ENCODE measurements around the gene CDR2L. TPM values are rescaled to one million over a fixed set of nuclear protein-coding genes. Genes with fewer than 3 reads are reported as not detected.
A peak's percentile ranks its signal among the peaks of the same experiment; 100 is the strongest.
"Not testable (repeated sequence)": the region's sequence is repeated elsewhere in the genome, so short reads cannot be mapped to it uniquely, and the experiment has no call there.

Gene CDR2L
- polyA plus RNA-seq, 1 donor, result 7.1 TPM

DNA sequence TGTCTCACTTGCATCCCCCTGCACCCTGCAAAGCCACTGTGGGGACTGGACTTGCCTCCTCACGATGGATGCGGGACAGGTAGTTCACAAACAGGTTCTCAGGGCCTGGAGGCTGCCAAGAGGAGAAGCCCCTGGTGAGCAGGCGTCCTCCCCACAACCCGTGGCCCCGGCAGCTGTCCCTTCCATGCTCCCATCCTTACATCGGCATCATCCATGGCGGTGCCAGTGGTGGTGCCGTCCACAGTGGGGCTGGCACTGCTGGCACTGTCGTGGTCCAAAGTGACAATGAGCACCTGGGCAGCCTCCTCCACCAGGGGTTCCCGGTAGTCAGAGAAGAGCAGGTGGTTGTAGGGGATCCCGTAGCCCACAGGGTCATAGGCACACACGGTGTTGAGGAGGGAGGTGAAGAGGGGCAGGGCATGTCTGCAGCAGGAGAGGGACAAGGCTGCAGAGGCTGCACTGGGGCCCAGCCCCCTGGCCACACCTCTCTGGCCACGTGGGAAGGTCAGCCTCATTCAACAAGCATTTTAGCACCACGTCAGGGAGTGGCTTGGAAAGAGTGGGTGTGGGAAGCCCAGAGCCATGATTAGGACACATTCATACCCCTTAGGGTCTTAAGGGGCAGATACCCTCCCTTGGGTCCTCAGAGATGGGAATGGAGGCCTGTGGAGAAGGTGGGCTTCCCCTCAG lies 27.5 kb upstream of the CDR2L start:
- no peak for DNase-seq

DNA sequence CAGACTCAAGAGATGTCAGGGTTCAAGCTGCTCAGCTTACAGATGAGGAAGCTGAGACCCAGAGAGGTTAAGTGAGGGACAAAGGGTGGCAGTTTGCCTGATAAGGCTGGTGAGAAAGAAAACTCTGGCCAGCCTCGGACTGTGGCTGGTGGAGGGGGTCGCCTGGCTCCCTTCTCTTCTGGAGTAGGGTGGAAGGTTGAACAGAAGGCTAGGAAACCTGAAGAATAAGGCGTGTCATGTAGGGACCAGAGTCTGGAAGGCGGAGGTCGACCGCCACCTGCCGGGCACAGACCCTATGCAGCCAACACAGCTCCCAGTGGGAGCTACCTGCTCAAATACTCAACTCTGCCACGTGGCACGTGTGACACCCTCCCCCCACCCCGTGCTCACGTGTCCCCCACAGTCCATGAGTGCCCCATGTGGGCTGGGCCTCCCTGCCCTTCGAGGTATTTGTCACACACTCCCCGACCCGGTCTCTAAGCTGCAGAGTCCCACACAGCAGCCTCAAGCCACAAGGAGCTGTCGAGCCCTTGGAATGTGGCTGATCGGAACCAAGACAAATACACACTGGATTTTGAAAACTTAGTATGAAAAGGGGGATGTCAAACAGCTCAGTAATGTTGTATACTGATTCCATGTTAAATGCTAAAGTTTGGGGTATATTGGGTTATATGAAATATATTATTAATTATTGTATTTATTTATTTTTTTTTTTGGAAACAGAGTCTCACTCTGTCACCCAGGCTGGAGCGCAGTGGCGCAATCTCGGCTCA lies 26.7 kb upstream of the CDR2L start:
- DNase-seq, result no peak

DNA sequence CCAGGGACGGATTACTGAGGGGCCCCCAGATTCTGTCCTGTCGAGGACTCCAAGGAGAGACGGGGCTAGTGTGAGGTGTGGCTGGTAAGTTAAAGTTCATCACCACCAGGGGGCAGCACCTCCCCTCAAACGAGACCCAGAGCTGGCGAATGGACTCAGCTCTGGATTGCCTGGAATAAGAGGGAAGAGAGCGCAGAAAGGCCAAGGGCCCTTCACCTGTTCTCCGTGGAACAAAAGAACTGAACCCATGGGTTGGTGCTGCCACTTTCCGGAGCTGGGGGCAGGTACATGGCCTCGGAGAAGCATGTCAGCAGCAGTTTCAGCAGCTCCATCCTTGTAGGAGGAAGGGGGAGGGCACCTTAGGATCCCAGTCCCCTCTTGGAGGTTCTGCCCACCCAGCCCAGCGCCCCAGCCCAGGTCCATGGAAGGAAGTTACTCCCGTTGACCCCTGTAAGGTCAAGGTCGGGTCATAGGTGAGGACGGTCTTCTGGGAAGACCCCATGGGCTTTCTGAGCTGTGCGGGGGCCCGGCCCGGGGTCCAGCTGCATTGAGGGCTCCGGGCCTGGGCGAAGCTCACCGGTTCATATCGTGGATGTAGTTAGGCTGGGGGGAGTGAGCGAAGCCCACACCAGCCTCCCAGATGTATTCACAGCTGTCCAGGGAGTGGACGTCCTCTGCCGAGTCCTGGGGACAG lies 25.6 kb upstream of the CDR2L start:
- DNase-seq, result peak; percentile 86

- DNase-seq, result no peak
Observed at GRCh38 chr17:74962622-74963394, 24.6 kb upstream of the CDR2L start.

DNA sequence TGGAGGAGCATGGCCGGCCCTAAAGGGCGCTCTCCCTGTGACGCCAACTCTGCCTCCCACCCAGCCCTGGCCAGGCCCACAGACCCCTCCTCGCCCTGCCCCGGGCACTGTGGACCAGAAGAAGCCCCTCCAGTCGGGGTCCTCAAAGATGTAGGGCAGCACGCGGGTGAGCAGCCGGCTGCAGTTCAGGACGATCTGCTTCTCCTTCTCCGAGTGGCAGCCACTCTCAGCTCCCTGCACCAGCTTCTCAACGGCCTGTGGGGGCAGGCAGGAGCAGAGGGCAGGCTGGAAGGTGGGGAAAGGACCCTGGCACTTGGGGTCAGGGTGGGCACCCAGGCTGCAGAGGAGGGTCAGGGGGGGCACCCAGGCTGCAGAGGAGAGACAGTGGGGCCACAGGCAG lies 23.8 kb upstream of the CDR2L start:
- no peak for DNase-seq

DNA sequence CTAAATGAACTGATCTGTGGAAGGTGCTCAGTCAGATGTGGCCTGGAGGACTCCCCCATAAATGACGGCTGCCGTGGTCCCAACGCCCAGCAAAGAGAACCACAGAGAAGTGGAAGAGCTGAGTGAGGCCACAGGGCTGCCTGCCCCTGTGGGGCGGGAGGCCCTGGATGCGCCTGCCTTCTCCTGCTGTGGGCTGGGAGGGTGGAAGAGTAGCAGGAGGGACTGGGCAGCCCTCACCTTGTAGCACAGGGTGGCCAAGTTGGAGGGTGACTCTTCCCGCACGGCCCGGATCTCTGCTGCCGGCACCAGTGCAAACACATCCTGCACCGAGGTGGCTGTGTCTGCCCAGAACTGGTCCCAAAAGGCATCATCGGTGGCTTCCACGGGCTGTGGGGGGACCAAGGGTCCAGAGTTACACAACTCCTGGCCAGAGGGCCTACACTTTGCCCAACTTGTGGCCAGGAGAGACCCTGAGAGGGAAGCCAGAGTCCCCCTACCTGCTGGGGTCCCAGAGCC lies 23.1 kb upstream of the CDR2L start:
- DNase-seq, result no peak

DNA sequence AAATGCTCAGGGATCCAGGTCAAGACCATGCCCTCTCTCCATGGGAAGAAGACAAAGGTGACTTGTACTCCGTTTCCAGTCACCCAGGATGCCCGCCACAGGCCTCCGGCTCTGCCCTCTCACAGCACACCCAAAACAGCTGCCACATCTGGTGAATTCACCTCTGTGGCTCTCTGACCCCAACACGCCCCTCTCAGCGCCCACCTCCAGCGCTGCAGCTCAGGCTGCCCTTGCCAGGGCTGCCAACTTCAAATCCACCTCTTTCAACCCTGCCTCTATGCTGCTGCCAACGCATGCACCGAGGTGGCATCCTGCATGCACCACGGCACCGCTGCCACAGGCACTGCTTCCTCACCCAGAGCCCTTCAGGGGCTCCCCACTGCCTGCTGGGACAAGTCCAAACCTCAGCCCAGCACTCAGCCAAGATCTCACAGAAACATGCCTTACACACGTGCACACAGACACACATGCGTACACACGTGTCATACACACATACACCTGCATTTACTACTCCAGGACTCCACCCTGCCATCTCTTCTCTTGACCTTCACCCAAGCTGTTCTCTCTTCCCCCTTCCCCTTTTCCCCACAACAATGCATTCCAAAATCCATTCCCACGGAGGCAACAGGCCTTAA lies 22.3 kb upstream of the CDR2L start:
- DNase-seq, result no peak

DNA sequence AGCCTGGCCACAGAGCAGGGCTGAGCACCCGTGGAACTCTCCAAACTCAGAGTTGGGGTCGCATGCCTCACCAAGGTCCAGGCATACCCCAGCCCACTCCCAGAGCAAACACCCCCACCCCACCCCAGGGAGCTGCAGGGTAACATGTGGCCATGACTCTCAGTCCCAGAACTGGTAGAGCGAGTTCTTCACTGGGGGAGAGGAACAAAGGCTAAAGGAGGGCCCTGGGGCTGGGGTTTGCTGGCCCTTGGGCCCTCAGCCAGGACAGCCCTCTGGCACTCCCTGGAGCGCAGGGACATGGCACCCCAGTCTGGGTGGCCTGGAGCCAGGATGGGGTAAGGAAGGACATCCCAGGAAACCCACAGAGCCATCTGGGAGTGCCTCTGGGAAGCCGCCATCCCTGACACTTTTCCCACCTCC lies 19.1 kb upstream of the CDR2L start:
- DNase-seq, result no peak

DNA sequence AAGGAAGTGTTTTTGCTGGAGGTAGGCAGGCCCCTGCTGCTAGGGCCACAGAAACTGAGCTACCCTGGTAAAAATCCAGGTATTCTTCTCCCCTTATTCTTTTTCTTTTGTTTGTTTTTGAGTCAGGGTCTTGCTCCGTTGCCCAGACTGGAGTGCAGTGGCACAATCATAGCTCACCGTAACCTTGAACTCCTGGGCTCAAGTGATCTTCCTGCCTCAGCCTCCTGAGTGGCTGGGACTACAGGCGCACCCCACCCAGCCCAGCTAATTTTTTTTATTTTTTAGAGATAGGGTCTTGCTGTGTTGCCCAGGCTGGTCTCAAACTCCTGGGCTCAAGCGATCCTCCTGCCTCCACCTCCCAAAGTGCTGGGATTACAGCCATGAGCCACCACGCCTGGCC lies 17.9 kb upstream of the CDR2L start:
- DNase-seq, result not testable (repeated sequence)

DNA sequence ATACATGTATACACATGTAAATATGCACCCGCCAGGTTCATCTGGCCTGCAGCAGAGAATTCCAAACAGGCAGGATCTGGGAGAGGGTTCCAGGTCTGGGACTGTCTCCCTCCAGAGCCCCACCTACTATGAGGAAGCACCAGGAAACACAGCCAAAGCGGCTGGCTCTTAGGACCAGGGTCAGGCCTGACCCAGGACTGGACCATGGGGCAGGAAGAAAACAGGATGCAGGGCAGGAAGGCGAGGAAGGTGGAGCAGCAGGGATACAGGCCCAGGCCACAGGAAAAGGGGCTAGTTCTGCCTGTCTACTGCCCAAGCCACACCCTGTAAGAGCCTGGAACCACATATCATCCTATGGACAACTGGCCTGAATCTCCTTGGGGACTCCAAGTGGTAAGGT lies 17.0 kb upstream of the CDR2L start:
- no peak for DNase-seq

GRCh38 chr17:74971069-74971841 lies 16.2 kb upstream of the CDR2L start:
- DNase-seq, result no peak

- no peak for DNase-seq
Observed at GRCh38 chr17:74971842-74972106, 15.7 kb upstream of the CDR2L start.

DNA sequence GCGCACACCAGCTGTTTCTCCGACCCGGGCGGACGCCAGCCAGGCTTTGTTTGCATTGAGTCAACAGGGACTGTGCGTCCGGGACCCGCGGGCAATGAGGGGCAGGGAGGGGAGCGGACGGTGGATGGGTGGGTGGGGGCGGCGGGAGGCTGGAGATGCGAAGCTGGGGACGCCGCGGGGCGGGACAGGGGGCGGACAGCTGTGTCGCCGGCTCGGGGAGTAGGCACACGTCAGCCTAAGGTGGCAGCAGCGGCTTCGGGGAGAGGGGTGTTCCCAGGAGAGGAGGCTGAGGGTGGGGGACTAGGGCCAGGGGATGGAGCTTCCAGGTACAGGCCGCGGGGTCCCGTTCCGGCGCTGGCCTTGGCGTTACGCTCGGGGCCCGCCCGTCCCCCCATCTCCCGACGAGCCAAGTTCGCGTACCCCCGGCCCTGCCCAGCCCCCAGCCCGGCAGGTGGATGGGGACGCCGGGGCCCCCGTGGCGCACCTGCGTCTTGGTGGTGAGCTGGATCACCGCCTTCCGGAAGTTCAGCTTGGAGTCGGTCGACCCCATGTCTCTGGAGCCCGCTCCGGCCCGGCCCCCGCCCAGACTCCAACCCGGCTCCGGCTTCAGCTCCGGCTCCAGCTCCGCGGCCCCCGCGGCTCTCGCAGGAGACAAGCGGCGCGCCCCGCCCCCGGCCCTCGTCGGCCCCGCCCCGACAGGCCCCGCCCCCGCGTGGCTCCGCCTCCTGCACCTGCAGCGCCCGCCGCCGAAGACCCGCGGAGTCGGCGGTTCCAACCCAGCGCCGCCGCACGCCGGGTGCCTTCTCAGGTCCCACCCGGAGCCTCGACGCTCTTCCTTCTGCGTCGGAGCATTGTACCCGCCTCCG lies 15.1 kb upstream of the CDR2L start, which contains the start of gene HID1:
TSS of gene HID1 (minus strand) at position 653 of the 866 bp plus-strand sequence. CDS start at position 550, 103 bp downstream.
- DNase-seq, result no peak

- no peak for DNase-seq
Observed at GRCh38 chr17:74972973-74973328, 14.5 kb upstream of the CDR2L start.

DNA sequence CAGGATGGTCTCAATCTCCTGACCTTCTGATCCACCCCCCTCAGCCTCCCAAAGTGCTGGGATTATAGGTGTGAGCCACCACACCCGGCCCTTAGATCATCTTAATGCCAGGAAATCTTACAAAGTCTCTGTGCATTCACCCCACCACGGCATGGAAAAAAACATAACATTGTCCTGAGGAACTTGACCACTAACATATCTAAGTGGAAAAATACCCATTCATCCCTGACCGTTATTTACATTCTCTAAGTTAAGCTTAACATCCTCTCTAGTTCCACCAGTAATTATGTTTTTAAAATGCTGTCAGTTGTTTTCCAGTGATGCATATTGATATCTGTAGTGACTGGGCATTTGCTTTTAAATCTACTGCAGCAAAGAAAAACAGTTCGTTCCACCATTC lies 11.5 kb upstream of the CDR2L start:
- DNase-seq, result no peak

DNA sequence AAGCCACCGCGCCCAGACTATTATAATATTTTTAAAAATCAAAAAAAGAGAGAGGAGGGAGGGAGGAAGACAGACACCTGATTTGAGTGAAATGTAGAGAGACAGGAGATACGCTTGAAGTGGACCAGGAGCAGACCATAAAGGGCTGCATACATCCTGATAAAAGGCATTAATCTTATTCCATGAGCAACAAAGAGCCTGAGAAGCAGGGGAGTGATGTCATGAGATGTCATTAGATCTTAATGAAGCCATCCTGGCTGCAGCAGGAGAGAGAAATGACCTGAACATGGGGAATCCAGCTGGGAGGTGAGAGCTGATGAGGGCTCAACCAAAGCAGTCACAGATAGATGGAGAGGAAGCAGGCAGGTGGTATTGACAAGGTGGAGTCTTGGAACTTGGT lies 9.6 kb upstream of the CDR2L start:
- no peak for DNase-seq

GRCh38 chr17:74978240-74978639 lies 9.2 kb upstream of the CDR2L start:
- no peak for DNase-seq

- DNase-seq, result no peak
Observed at GRCh38 chr17:74979408-74980146, 7.9 kb upstream of the CDR2L start.

DNA sequence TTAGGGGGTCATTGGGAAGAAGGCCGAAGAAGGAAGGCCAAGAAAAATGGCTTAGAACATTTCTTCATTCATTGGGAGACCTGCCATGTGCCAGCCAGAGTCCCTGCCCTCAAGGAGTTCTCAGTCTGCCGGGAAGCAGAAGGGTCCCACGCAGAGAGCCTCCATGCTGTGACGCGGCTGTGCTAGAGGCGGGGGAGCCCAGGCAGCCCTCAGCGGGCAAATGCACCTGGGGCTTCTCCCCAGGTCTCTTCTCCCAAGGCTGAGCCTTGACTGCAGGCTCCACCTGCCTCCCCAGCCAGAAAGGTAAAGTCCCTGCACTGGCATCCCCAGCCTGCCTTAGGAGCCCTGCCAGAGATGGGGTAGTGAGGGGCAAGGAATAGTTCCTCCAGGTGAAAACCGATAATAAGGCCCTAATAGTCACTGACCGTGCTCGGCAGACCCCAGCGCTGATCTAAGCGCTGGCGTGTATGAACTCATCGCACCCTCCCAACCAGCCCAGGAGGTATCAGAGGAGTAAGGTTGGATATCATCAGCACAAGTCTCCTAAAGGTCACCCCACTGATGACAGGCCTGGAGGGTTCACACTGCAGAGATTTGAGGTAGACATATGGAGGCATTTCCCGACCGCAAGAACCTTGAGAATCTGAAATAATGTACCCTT lies 6.0 kb upstream of the CDR2L start:
- no peak for DNase-seq

Measured in hindlimb muscle (tissue), 1 donor.